Fibroblast of villous mesenchyme (primary cell): ENCODE measurements around the gene KAZN. TPM values are rescaled to one million over a fixed set of nuclear protein-coding genes. Genes with fewer than 3 reads are reported as not detected.
A peak's percentile ranks its signal among the peaks of the same experiment; 100 is the strongest.

Experiments used
- DNase-seq: peaks from one replicate; pipeline ENCODE4 v3.0.0-alpha.2; 2010; ENCODE audit warnings: low read depth
- H3K4me3 ChIP-seq: 2 replicates; pipeline ENCODE4 v1.5.1; 2011; ENCODE audit warnings: low read depth, mild to moderate bottlenecking, low read length
- total RNA-seq: library from RNA; depleted of rRNA; stranded (reverse); fragments of >200 nt; gene quantifications from 2 replicates; pipeline ENCODE4 v1.2.3, GENCODE V29; 2012
- TF ChIP-seq, protein P1 (sequence below): IDR thresholded peaks from 2 replicates; pipeline ENCODE4 v1.5.1; 2012; ENCODE audit warnings: low read depth, mild to moderate bottlenecking, low read length; ENCODE audit not compliant: insufficient read depth

KAZN gene
- total RNA-seq, 1 donor: 8.6 TPM

DNA sequence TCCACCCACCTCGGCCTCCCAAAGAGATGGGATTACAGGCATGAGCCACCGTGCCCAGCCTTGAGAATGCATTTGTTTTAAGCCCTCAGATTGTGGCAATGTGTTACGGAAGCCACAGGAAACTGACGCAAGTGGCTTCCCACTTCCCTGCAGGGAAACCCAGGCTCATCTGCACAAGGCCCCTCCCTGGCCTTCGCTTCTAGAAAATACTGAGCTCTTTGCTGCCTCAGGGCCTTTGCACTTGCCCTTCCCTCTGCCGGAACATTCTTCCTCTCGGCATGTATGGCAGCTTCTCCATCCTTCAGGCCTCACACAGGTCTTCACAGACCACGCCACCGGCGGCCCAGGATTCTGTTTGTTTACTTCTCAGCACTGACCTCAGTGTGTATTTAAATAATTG is 418.0 kb downstream of the KAZN start:
- H3K4me3 ChIP-seq: no peak overlapping the region
- no peak for DNase-seq
- TF ChIP-seq, protein P1, sequence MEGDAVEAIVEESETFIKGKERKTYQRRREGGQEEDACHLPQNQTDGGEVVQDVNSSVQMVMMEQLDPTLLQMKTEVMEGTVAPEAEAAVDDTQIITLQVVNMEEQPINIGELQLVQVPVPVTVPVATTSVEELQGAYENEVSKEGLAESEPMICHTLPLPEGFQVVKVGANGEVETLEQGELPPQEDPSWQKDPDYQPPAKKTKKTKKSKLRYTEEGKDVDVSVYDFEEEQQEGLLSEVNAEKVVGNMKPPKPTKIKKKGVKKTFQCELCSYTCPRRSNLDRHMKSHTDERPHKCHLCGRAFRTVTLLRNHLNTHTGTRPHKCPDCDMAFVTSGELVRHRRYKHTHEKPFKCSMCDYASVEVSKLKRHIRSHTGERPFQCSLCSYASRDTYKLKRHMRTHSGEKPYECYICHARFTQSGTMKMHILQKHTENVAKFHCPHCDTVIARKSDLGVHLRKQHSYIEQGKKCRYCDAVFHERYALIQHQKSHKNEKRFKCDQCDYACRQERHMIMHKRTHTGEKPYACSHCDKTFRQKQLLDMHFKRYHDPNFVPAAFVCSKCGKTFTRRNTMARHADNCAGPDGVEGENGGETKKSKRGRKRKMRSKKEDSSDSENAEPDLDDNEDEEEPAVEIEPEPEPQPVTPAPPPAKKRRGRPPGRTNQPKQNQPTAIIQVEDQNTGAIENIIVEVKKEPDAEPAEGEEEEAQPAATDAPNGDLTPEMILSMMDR: no peak

- TF ChIP-seq, protein P1: no peak
- DNase-seq: peak; percentile 83
- no peak overlapping the region for H3K4me3 ChIP-seq
Measured at GRCh38 chr1:15017120-15017519, 418.6 kb downstream of the KAZN start.

GRCh38 chr1:15018767-15019166 is 420.3 kb downstream of the KAZN start:
- no peak for DNase-seq
- no peak overlapping the region for H3K4me3 ChIP-seq
- TF ChIP-seq, protein P1: no peak

DNA sequence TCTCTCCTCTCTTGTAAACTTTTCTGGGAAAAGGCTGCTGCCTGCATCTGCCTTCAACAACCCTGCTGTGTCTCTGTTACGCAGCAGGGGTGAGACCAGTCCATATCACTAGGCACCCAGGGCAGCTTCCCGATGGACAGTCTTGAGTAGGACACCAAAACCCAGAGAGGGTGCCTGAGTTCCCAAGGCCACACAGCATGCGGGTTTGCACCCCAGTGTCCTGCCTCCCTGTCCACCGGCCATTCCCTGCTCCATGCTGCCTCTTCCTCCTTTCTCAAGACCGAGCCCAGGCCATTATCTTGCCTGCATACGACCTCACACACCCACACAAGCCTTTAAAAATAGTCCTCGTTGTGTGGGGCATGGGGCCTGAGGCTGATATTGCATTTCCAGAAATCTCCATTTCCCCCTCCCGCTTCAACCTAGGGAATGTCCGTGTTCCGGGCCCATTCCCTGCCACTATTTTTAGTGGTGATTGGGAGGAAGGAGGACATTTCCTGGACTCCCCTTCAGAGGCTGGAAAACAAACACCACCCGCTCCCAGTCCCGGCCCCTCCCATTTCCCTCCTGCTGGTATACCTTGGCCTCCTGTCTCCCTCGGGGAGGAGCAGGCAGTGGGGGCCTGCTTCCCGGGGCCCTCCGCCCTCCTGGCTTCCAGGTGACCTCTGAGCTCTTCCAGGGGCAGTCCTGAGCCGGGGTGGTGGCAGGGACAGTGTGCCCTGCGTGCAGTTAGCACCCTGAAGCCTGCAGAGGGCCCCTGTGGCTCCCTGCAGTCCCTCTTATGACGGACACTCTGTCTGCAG is 422.7 kb downstream of the KAZN start:
- no peak for DNase-seq
- no peak overlapping the region for H3K4me3 ChIP-seq
- TF ChIP-seq, protein P1: no peak

DNA sequence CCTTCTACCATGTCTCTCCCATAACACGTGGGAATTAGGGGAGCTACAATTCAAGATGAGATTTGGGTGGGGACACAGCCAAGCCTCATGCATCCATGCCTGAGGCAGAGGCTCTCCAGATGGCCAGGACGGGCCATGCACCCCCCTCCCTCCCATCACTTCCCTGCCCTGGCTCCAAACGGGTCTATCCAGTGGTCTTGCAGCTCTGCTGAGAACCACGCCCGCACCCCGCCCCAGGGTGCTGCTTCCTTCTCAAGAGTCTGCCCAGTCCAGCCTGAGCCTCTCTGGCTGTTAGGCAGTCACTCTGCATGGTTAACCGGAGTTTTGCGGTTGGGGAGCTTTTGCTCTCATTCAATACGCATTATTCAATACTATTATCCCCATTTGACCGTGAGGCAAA is 423.6 kb downstream of the KAZN start:
- TF ChIP-seq, protein P1: no peak

GRCh38 chr1:15023205-15023604 is 424.7 kb downstream of the KAZN start:
- no peak overlapping the region for H3K4me3 ChIP-seq
- DNase-seq: no peak
- TF ChIP-seq, protein P1: no peak

More for the DNA sequence above, 423.6 kb downstream of the KAZN start:
- H3K4me3 ChIP-seq: no peak overlapping the region
- no peak for DNase-seq
